Measurements from ENCODE around the gene SLC4A9.

Gene SLC4A9

DNA sequence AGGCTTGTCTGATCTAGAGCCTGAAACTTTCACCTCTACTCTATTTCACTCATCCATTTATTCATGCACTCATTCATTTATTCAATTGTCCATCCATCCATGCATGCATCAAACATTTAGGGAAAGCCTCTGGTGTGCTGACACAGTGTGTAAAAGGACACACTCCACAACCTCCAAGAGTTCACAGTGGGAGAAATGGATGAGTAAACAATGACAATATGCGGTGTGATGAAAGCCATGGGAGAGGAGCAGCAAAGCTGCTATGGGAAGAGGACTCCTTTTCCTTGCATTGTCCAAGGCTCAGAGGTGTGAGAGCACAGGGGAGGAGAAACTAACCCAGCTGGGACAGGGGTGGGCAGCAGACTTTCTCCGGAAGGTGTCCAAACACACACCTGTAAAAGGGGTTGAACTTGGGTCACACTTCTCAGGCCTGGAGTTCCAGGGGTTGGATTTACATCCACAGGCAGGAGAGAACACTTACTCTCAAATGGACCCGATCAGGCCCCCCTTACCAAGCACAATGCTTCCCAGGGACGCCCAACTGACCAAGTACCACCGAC lies 35.9 kb upstream of the SLC4A9 start:
- Histone ChIP-seq H3K4me1 (ENCODE audit: control insufficient read depth in 2 of 2, insufficient read depth in 2 of 2, low read length in 2 of 2) (peaks cover 5 to 10% of the 10 kb centered on the region in 2 donors), H3K27ac (ENCODE audit: low read depth in 2 of 2, low read length in 2 of 2) (no peak overlapping the region), H3K27me3 (ENCODE audit: control insufficient read depth in 2 of 2, insufficient read depth in 2 of 2, low read length in 2 of 2) (no peaks in the 10 kb centered on the region), H3K36me3 (ENCODE audit: control insufficient read depth in 2 of 2, insufficient read depth in 2 of 2, low read length in 2 of 2) (no peaks in the 10 kb centered on the region), H3K9ac (ENCODE audit: low read depth in 1 of 2, low read length in 2 of 2) (no peak overlapping the region), H3K4me3 (ENCODE audit: low read length in 2 of 2) (no peak overlapping the region), H3K9me3 (ENCODE audit: control insufficient read depth in 2 of 2, low read length in 2 of 2) (no peaks in the 10 kb centered on the region)

DNA sequence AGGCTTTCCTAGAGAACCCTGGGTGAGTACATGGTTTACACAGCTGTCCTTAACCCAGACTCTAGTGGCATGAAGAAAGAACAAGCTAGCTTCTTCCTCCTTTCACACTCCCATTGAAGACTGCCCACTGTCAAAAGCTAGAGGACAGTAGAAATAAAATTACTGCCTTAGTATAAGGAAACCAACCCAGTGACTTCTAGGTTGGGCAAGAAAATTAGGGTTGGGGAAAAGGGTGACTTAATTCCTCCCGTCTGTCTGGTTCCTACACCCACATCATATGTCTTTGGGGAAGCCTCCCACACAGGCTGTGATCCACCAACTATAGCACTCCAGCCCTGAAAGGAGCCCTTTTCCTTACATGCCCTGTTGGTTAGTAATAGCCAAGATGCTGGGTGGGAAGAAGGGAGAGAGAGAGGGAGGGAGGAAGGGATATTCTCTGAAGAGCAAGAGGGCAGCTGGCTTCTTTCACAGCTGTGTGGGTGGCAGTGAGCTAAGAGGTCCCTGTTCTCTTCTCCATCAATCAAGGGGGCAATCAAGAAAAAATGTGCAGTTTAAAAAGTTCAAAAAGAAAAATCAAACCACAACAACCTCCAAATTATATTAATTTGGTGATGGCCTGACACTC lies 35.3 kb upstream of the SLC4A9 start:
- H3K9me3 ChIP-seq (ENCODE audit: control insufficient read depth in 2 of 2, low read length in 2 of 2), result no peaks in the 10 kb centered on the region
- H3K4me1 ChIP-seq (ENCODE audit: control insufficient read depth in 2 of 2, insufficient read depth in 2 of 2, low read length in 2 of 2), result peaks cover 5% of the 10 kb centered on the region in 2 donors
- H3K27me3 ChIP-seq (ENCODE audit: control insufficient read depth in 2 of 2, insufficient read depth in 2 of 2, low read length in 2 of 2), result no peaks in the 10 kb centered on the region
- no peaks in the 10 kb centered on the region for H3K36me3 ChIP-seq (ENCODE audit: control insufficient read depth in 2 of 2, insufficient read depth in 2 of 2, low read length in 2 of 2)
- no peak overlapping the region for H3K27ac ChIP-seq (ENCODE audit: low read depth in 2 of 2, low read length in 2 of 2)
- no peak overlapping the region for H3K9ac ChIP-seq (ENCODE audit: low read depth in 1 of 2, low read length in 2 of 2)
- H3K4me3 ChIP-seq (ENCODE audit: low read length in 2 of 2), result no peak overlapping the region

GRCh38 chr5:140325486-140325885 lies 34.5 kb upstream of the SLC4A9 start:
- Histone ChIP-seq H3K4me3 (ENCODE audit: low read length in 2 of 2) (no peak overlapping the region), H3K4me1 (ENCODE audit: control insufficient read depth in 2 of 2, insufficient read depth in 2 of 2, low read length in 2 of 2) (peaks cover 5% of the 10 kb centered on the region in 2 donors), H3K9ac (ENCODE audit: low read depth in 1 of 2, low read length in 2 of 2) (no peak overlapping the region), H3K27me3 (ENCODE audit: control insufficient read depth in 2 of 2, insufficient read depth in 2 of 2, low read length in 2 of 2) (no peaks in the 10 kb centered on the region), H3K27ac (ENCODE audit: low read depth in 2 of 2, low read length in 2 of 2) (no peak overlapping the region), H3K9me3 (ENCODE audit: control insufficient read depth in 2 of 2, low read length in 2 of 2) (no peaks in the 10 kb centered on the region), H3K36me3 (ENCODE audit: control insufficient read depth in 2 of 2, insufficient read depth in 2 of 2, low read length in 2 of 2) (no peaks in the 10 kb centered on the region)

DNA sequence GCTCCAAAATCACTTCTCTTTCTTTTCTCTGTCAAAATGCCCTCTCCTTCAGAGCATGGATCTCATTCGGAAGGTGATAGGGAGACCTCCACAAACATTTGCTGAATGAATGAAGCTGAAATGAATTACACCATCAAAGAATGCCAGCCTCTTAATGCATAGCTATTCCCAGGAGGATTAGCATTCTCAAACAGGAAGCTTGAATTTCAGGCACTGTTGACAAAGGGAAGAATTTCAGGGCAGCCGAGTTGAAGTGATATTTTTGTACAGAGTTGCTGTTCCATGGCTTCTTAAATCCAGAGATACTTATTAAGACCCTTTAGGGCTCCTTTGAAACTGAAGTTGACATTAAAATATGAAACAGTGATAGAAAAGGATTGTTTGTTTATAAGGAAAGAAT lies 32.4 kb upstream of the SLC4A9 start:
- H3K27ac ChIP-seq (ENCODE audit: low read depth in 2 of 2, low read length in 2 of 2), result no peak overlapping the region
- no peaks in the 10 kb centered on the region for H3K27me3 ChIP-seq (ENCODE audit: control insufficient read depth in 2 of 2, insufficient read depth in 2 of 2, low read length in 2 of 2)
- H3K4me1 ChIP-seq (ENCODE audit: control insufficient read depth in 2 of 2, insufficient read depth in 2 of 2, low read length in 2 of 2), result peaks cover 5% of the 10 kb centered on the region in 2 donors
- H3K9ac ChIP-seq (ENCODE audit: low read depth in 1 of 2, low read length in 2 of 2), result no peak overlapping the region
- no peaks in the 10 kb centered on the region for H3K36me3 ChIP-seq (ENCODE audit: control insufficient read depth in 2 of 2, insufficient read depth in 2 of 2, low read length in 2 of 2)
- H3K9me3 ChIP-seq (ENCODE audit: control insufficient read depth in 2 of 2, low read length in 2 of 2), result no peaks in the 10 kb centered on the region
- H3K4me3 ChIP-seq (ENCODE audit: low read length in 2 of 2), result no peak overlapping the region

DNA sequence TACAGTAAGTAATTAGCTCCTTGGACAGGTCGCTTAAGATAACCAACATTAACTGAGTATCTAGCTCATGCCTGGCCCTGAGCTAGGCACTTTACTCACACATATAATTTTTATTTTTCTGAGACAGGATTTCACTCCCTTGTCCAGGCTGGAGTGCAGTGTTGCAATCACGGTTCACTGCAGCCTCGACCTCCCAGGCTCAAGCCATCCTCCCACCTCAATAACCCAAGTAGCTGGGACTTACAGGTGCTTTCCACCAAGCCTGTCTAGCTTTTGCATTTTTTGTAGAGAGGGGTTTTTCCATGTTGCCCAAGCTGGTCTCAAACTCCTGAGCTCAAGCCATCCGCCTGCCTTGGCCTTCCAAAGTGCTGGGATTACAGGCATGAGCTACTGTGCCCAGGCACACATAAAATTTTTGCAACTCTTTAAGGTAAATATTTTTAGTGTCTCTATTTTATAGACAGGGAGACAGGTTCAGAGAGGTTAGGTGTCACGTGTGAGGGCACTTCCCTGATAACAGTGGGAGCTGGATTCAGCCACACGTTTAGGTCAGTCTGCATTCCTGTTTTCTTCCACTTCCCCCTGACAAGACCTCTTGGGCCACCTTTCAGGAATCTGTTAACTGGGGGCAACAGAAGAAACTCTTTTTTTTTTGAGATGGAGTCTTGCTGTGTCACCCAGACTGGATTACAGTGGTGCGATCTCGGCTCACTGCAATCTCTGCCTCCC lies 31.8 kb upstream of the SLC4A9 start:
- Histone ChIP-seq H3K36me3 (ENCODE audit: control insufficient read depth in 2 of 2, insufficient read depth in 2 of 2, low read length in 2 of 2) (peaks cover 0 to 4% of the 10 kb centered on the region in 2 donors), H3K27me3 (ENCODE audit: control insufficient read depth in 2 of 2, insufficient read depth in 2 of 2, low read length in 2 of 2) (no peaks in the 10 kb centered on the region), H3K27ac (ENCODE audit: low read depth in 2 of 2, low read length in 2 of 2) (no peak overlapping the region), H3K4me3 (ENCODE audit: low read length in 2 of 2) (no peak overlapping the region), H3K9me3 (ENCODE audit: control insufficient read depth in 2 of 2, low read length in 2 of 2) (no peaks in the 10 kb centered on the region), H3K9ac (ENCODE audit: low read depth in 1 of 2, low read length in 2 of 2) (no peak overlapping the region), H3K4me1 (ENCODE audit: control insufficient read depth in 2 of 2, insufficient read depth in 2 of 2, low read length in 2 of 2) (peaks cover 2 to 3% of the 10 kb centered on the region in 2 donors)

DNA sequence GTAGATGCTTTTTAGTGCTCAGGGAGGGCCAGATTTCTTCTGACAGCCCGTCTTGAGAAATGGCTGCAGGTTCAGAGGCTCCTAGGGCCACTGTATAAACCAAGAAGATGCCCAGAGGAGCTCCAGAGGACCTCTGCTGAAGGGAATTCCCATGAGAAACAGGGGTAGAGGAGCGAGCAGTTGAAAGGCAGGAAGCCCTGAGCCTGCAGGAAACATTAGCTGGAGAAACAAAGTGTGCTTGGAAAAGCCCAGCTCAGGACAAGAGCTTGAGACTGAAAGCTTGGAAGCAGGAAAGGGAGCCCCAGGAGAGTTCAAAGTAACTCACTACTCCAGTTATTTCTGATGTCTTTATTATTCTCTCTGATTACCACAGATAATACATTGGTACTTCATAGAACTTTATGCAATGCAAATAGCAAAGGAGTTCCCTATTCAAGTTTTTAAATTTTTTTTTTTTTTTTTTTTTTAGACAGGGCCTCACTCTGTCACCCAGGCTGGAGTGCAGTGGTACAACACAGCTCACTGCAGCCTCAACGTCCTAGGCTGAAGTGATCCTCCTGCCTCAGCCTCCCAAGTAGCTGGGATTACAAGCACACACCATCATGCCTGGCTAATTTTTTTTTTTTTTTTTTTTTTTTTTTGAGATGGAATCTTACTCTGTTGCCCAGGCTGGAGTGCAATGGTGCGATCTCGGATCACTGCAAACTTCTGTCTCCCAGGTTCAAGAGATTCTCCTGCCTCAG lies 30.1 kb upstream of the SLC4A9 start:
- Histone ChIP-seq H3K27me3 (ENCODE audit: control insufficient read depth in 2 of 2, insufficient read depth in 2 of 2, low read length in 2 of 2) (no peaks in the 10 kb centered on the region), H3K4me3 (ENCODE audit: low read length in 2 of 2) (no peak overlapping the region), H3K9me3 (ENCODE audit: control insufficient read depth in 2 of 2, low read length in 2 of 2) (no peaks in the 10 kb centered on the region), H3K36me3 (ENCODE audit: control insufficient read depth in 2 of 2, insufficient read depth in 2 of 2, low read length in 2 of 2) (peaks cover 6 to 14% of the 10 kb centered on the region in 2 donors), H3K27ac (ENCODE audit: low read depth in 2 of 2, low read length in 2 of 2) (no peak overlapping the region), H3K9ac (ENCODE audit: low read depth in 1 of 2, low read length in 2 of 2) (no peak overlapping the region), H3K4me1 (ENCODE audit: control insufficient read depth in 2 of 2, insufficient read depth in 2 of 2, low read length in 2 of 2) (no peaks in the 10 kb centered on the region)

GRCh38 chr5:140331638-140332037 lies 28.4 kb upstream of the SLC4A9 start:
- Histone ChIP-seq H3K36me3 (ENCODE audit: control insufficient read depth in 2 of 2, insufficient read depth in 2 of 2, low read length in 2 of 2) (peaks cover 6 to 16% of the 10 kb centered on the region in 2 donors), H3K9me3 (ENCODE audit: control insufficient read depth in 2 of 2, low read length in 2 of 2) (no peaks in the 10 kb centered on the region), H3K4me1 (ENCODE audit: control insufficient read depth in 2 of 2, insufficient read depth in 2 of 2, low read length in 2 of 2) (no peaks in the 10 kb centered on the region), H3K9ac (ENCODE audit: low read depth in 1 of 2, low read length in 2 of 2) (no peak overlapping the region), H3K27me3 (ENCODE audit: control insufficient read depth in 2 of 2, insufficient read depth in 2 of 2, low read length in 2 of 2) (no peaks in the 10 kb centered on the region), H3K27ac (ENCODE audit: low read depth in 2 of 2, low read length in 2 of 2) (no peak overlapping the region), H3K4me3 (ENCODE audit: low read length in 2 of 2) (no peak overlapping the region)

DNA sequence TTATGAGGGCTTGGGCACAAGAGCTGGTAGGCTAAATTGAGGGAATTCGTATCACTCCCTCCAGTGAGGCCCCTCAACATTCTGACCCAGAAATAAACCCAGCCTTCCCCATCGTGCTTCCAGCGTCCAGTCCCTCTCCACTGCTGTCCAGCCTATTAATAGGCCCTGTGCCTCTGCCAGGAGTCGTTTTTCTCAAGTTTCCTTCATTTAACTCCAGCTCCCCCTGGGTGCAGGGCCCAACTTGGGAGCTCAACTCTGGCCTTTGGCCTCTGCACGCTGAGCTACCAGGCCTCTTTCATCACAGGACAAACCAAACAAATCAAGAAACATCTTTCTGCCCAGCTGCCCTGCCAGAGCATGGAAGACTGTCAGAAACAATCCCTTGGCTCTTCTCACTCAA lies 23.6 kb upstream of the SLC4A9 start:
- no peak overlapping the region for H3K4me3 ChIP-seq (ENCODE audit: low read length in 2 of 2)
- no peak overlapping the region for H3K9ac ChIP-seq (ENCODE audit: low read depth in 1 of 2, low read length in 2 of 2)
- H3K27me3 ChIP-seq (ENCODE audit: control insufficient read depth in 2 of 2, insufficient read depth in 2 of 2, low read length in 2 of 2), result no peaks in the 10 kb centered on the region
- no peak overlapping the region for H3K27ac ChIP-seq (ENCODE audit: low read depth in 2 of 2, low read length in 2 of 2)
- peaks cover 0 to 6% of the 10 kb centered on the region in 2 donors for H3K4me1 ChIP-seq (ENCODE audit: control insufficient read depth in 2 of 2, insufficient read depth in 2 of 2, low read length in 2 of 2)
- no peaks in the 10 kb centered on the region for H3K9me3 ChIP-seq (ENCODE audit: control insufficient read depth in 2 of 2, low read length in 2 of 2)
- H3K36me3 ChIP-seq (ENCODE audit: control insufficient read depth in 2 of 2, insufficient read depth in 2 of 2, low read length in 2 of 2), result peaks cover 6 to 16% of the 10 kb centered on the region in 2 donors

GRCh38 chr5:140337880-140338279 lies 22.1 kb upstream of the SLC4A9 start:
- H3K9me3 ChIP-seq (ENCODE audit: control insufficient read depth in 2 of 2, low read length in 2 of 2), result no peaks in the 10 kb centered on the region
- H3K27ac ChIP-seq (ENCODE audit: low read depth in 2 of 2, low read length in 2 of 2), result no peak overlapping the region
- H3K4me1 ChIP-seq (ENCODE audit: control insufficient read depth in 2 of 2, insufficient read depth in 2 of 2, low read length in 2 of 2), result peaks cover 6 to 15% of the 10 kb centered on the region in 2 donors
- H3K4me3 ChIP-seq (ENCODE audit: low read length in 2 of 2), result no peak overlapping the region
- H3K36me3 ChIP-seq (ENCODE audit: control insufficient read depth in 2 of 2, insufficient read depth in 2 of 2, low read length in 2 of 2), result peaks cover 9 to 15% of the 10 kb centered on the region in 2 donors
- H3K27me3 ChIP-seq (ENCODE audit: control insufficient read depth in 2 of 2, insufficient read depth in 2 of 2, low read length in 2 of 2), result no peaks in the 10 kb centered on the region
- no peak overlapping the region for H3K9ac ChIP-seq (ENCODE audit: low read depth in 1 of 2, low read length in 2 of 2)

DNA sequence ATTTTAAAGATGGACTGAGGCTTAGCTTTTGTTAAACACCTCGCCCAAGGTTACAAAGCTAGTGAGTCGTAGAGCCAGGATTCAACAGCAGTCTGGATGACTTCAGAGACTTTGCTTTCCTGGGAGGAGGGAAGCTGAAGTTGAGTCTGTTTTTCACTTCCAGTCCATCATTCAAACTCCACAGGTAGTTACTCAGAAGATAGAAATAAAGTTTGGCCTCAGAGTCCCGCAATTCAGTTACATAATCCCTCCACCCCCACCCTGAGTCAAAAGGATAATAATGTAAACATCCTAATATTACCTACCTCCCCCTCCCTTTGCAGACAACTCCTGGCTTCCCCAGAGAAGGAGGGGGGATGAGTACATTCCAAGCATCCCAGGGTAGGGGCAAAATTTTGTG lies 21.7 kb upstream of the SLC4A9 start:
- no peak overlapping the region for H3K9ac ChIP-seq (ENCODE audit: low read depth in 1 of 2, low read length in 2 of 2)
- H3K4me1 ChIP-seq (ENCODE audit: control insufficient read depth in 2 of 2, insufficient read depth in 2 of 2, low read length in 2 of 2), result peaks cover 8 to 16% of the 10 kb centered on the region in 2 donors
- no peak overlapping the region for H3K27ac ChIP-seq (ENCODE audit: low read depth in 2 of 2, low read length in 2 of 2)
- peaks cover 9 to 11% of the 10 kb centered on the region in 2 donors for H3K36me3 ChIP-seq (ENCODE audit: control insufficient read depth in 2 of 2, insufficient read depth in 2 of 2, low read length in 2 of 2)
- H3K4me3 ChIP-seq (ENCODE audit: low read length in 2 of 2), result no peak overlapping the region
- H3K9me3 ChIP-seq (ENCODE audit: control insufficient read depth in 2 of 2, low read length in 2 of 2), result no peaks in the 10 kb centered on the region
- no peaks in the 10 kb centered on the region for H3K27me3 ChIP-seq (ENCODE audit: control insufficient read depth in 2 of 2, insufficient read depth in 2 of 2, low read length in 2 of 2)

Measured in mucosa of rectum (tissue), 2 donors.